ENCODE results near the gene VPS13D. TPM values are rescaled to one million over a fixed set of nuclear protein-coding genes. Genes with fewer than 3 reads are reported as not detected.

The VPS13D gene
- total and polyA plus RNA-seq, 10 of the 15 experiments (the other 5 are each of a cell fraction or from before 2014, with no cell fraction given), result 1.4 to 16.9 (median 8.5) TPM

DNA sequence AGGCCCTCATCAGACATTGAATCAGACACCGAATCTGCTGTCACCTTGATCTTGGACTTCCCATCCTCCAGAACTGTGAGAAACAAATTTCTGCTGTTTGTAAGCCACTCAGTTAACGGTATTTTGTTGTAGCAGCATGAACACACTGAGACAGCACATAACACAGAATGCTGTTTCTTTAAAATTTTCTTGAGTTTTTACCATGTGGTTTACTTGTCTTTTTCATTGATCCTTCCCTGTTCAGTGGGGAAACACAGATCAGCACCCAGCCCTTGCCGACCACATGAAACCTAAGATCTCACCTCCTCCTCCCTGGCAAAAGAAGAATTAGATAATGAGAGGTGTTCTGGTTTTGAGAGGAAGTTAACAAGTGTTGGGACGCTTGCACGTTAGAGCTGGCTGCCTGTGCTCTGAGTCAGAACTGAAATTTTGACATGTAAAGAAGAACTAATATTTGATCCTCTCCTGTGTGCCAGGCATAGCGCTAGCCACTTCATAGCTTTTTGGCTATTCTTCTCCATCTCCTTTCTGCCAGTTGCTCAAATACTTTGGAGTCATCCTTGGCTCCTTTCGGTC, 208.6 kb downstream of the VPS13D start (continued):
- TF ChIP-seq, protein P1, sequence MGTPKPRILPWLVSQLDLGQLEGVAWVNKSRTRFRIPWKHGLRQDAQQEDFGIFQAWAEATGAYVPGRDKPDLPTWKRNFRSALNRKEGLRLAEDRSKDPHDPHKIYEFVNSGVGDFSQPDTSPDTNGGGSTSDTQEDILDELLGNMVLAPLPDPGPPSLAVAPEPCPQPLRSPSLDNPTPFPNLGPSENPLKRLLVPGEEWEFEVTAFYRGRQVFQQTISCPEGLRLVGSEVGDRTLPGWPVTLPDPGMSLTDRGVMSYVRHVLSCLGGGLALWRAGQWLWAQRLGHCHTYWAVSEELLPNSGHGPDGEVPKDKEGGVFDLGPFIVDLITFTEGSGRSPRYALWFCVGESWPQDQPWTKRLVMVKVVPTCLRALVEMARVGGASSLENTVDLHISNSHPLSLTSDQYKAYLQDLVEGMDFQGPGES (IDR thresholded peaks at IDR 0.05), result no peak
- TF ChIP-seq SIN3A (IDR thresholded peaks at IDR 0.05; ENCODE audit: low read depth, low read length), result no peak
- no peak for TF ChIP-seq MXI1 (IDR thresholded peaks at IDR 0.05; ENCODE audit: low read depth, low read length)
- no peak for TF ChIP-seq NR2C2 (IDR thresholded peaks at IDR 0.05; ENCODE audit: borderline replicate concordance, control insufficient read depth, insufficient read length, low read depth)
- TF ChIP-seq CBX3 (IDR thresholded peaks at IDR 0.05; ENCODE audit: borderline replicate concordance, low read depth), result no peak
- TF ChIP-seq MTA2 (IDR thresholded peaks at IDR 0.05; ENCODE audit: low read depth), result peak; percentile 91
- peak; percentile 62 to 67; a peak in 3 of 4 replicates for TF ChIP-seq BHLHE40 (IDR thresholded peaks at IDR 0.05; ENCODE audit: borderline replicate concordance in 1 of 2, low read depth in 2 of 2, low read length in 1 of 2)
- TF ChIP-seq, protein P2, sequence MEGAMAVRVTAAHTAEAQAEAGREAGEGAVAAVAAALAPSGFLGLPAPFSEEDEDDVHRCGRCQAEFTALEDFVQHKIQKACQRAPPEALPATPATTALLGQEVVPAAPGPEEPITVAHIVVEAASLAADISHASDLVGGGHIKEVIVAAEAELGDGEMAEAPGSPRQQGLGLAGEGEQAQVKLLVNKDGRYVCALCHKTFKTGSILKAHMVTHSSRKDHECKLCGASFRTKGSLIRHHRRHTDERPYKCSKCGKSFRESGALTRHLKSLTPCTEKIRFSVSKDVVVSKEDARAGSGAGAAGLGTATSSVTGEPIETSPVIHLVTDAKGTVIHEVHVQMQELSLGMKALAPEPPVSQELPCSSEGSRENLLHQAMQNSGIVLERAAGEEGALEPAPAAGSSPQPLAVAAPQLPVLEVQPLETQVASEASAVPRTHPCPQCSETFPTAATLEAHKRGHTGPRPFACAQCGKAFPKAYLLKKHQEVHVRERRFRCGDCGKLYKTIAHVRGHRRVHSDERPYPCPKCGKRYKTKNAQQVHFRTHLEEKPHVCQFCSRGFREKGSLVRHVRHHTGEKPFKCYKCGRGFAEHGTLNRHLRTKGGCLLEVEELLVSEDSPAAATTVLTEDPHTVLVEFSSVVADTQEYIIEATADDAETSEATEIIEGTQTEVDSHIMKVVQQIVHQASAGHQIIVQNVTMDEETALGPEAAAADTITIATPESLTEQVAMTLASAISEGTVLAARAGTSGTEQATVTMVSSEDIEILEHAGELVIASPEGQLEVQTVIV (IDR thresholded peaks at IDR 0.05; ENCODE audit: borderline replicate concordance, partially characterized antibody), result no peak
- TF ChIP-seq, protein P3, sequence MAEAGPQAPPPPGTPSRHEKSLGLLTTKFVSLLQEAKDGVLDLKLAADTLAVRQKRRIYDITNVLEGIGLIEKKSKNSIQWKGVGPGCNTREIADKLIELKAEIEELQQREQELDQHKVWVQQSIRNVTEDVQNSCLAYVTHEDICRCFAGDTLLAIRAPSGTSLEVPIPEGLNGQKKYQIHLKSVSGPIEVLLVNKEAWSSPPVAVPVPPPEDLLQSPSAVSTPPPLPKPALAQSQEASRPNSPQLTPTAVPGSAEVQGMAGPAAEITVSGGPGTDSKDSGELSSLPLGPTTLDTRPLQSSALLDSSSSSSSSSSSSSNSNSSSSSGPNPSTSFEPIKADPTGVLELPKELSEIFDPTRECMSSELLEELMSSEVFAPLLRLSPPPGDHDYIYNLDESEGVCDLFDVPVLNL (IDR thresholded peaks at IDR 0.05; ENCODE audit: low read depth, low read length), result no peak
- TF ChIP-seq MEF2B (IDR thresholded peaks at IDR 0.05; ENCODE audit: partially characterized antibody, poor library complexity, severe bottlenecking), result peak; percentile 53
- TF ChIP-seq PAX8 (IDR thresholded peaks at IDR 0.05), result no peak
- TF ChIP-seq SREBF1 (IDR thresholded peaks at IDR 0.05; ENCODE audit: low read length), result no peak
- TF ChIP-seq, protein P4, sequence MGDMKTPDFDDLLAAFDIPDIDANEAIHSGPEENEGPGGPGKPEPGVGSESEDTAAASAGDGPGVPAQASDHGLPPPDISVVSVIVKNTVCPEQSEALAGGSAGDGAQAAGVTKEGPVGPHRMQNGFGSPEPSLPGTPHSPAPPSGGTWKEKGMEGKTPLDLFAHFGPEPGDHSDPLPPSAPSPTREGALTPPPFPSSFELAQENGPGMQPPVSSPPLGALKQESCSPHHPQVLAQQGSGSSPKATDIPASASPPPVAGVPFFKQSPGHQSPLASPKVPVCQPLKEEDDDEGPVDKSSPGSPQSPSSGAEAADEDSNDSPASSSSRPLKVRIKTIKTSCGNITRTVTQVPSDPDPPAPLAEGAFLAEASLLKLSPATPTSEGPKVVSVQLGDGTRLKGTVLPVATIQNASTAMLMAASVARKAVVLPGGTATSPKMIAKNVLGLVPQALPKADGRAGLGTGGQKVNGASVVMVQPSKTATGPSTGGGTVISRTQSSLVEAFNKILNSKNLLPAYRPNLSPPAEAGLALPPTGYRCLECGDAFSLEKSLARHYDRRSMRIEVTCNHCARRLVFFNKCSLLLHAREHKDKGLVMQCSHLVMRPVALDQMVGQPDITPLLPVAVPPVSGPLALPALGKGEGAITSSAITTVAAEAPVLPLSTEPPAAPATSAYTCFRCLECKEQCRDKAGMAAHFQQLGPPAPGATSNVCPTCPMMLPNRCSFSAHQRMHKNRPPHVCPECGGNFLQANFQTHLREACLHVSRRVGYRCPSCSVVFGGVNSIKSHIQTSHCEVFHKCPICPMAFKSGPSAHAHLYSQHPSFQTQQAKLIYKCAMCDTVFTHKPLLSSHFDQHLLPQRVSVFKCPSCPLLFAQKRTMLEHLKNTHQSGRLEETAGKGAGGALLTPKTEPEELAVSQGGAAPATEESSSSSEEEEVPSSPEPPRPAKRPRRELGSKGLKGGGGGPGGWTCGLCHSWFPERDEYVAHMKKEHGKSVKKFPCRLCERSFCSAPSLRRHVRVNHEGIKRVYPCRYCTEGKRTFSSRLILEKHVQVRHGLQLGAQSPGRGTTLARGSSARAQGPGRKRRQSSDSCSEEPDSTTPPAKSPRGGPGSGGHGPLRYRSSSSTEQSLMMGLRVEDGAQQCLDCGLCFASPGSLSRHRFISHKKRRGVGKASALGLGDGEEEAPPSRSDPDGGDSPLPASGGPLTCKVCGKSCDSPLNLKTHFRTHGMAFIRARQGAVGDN (IDR thresholded peaks at IDR 0.05), result no peak
- TF ChIP-seq CREB1 (IDR thresholded peaks at IDR 0.05; ENCODE audit: low read depth), result no peak
- no peak for TF ChIP-seq TCF3 (IDR thresholded peaks at IDR 0.05; ENCODE audit: borderline replicate concordance, insufficient read depth, low read depth, low read length)
- peak; percentile 67; the same call in 1 of the 2 replicates for TF ChIP-seq NFIC (IDR thresholded peaks at IDR 0.05; ENCODE audit: low read depth, low read length)
- TF ChIP-seq RFX5 (IDR thresholded peaks at IDR 0.05; ENCODE audit: low read depth, low read length), result no peak
- no peak for TF ChIP-seq HDAC2 (IDR thresholded peaks at IDR 0.05)
- TF ChIP-seq SMARCA5 (IDR thresholded peaks at IDR 0.05), result no peak
- TF ChIP-seq SUZ12 (IDR thresholded peaks at IDR 0.05; ENCODE audit: unreplicated experiment), result no peak
- TF ChIP-seq, protein P5, sequence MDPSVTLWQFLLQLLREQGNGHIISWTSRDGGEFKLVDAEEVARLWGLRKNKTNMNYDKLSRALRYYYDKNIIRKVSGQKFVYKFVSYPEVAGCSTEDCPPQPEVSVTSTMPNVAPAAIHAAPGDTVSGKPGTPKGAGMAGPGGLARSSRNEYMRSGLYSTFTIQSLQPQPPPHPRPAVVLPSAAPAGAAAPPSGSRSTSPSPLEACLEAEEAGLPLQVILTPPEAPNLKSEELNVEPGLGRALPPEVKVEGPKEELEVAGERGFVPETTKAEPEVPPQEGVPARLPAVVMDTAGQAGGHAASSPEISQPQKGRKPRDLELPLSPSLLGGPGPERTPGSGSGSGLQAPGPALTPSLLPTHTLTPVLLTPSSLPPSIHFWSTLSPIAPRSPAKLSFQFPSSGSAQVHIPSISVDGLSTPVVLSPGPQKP (IDR thresholded peaks at IDR 0.05; ENCODE audit: low read depth, low read length), result no peak
